ENCODE results near the gene CSNK1A1.
"Not testable (repeated sequence)": the region's sequence is repeated elsewhere in the genome, so short reads cannot be mapped to it uniquely, and the experiment has no call there.

The CSNK1A1 gene

GRCh38 chr5:149551227-149552037 is at the start of gene CSNK1A1:
Gene CSNK1A1, minus strand, starts transcription at chr5:149551439. Its CDS starts 475 bp downstream, at chr5:149550964.
- peak; percentile 88 for TF ChIP-seq CTCF (IDR thresholded peaks at IDR 0.05; ENCODE audit: low read depth, low read length)

GRCh38 chr5:149600932-149601331 is 49.7 kb upstream of the CSNK1A1 start:
- DNase-seq (ENCODE audit: low read depth in 2 of 2): no peak
- TF ChIP-seq CTCF (IDR thresholded peaks at IDR 0.05; ENCODE audit: low read depth, low read length): no peak
- H3K4me3 ChIP-seq (replicated peaks in 1 of 2; ENCODE audit: low read depth in 2 of 2, low read length in 2 of 2): no peak overlapping the region

More at GRCh38 chr5:149551227-149552037, at the start of gene CSNK1A1:
- peak; percentile 98 to 99 for DNase-seq (ENCODE audit: low read depth in 2 of 2)
- peak within 1 kb of the TSS; percentile 78 to 87 for H3K4me3 ChIP-seq (replicated peaks in 1 of 2; ENCODE audit: low read depth in 2 of 2, low read length in 2 of 2)

- H3K4me3 ChIP-seq (replicated peaks in 1 of 2; ENCODE audit: low read depth in 2 of 2, low read length in 2 of 2): no peak overlapping the region
- no peak for DNase-seq (ENCODE audit: low read depth in 2 of 2)
- no peak for TF ChIP-seq CTCF (IDR thresholded peaks at IDR 0.05; ENCODE audit: low read depth, low read length)
These were observed 48.1 kb upstream of the CSNK1A1 start for GRCh38 chr5:149599375-149599774.

- TF ChIP-seq CTCF (IDR thresholded peaks at IDR 0.05; ENCODE audit: low read depth, low read length): no peak
- no peak overlapping the region for H3K4me3 ChIP-seq (replicated peaks in 1 of 2; ENCODE audit: low read depth in 2 of 2, low read length in 2 of 2)
- DNase-seq (ENCODE audit: low read depth in 2 of 2): no peak
These were observed 47.7 kb upstream of the CSNK1A1 start for GRCh38 chr5:149598966-149599365.

GRCh38 chr5:149598234-149598633 is 47.0 kb upstream of the CSNK1A1 start:
- not testable (repeated sequence) for H3K4me3 ChIP-seq (replicated peaks in 1 of 2; ENCODE audit: low read depth in 2 of 2, low read length in 2 of 2); DNase-seq (ENCODE audit: low read depth in 2 of 2)

GRCh38 chr5:149597618-149598017 is 46.4 kb upstream of the CSNK1A1 start:
- TF ChIP-seq CTCF (IDR thresholded peaks at IDR 0.05; ENCODE audit: low read depth, low read length): no peak
- no peak for DNase-seq (ENCODE audit: low read depth in 2 of 2)
- H3K4me3 ChIP-seq (replicated peaks in 1 of 2; ENCODE audit: low read depth in 2 of 2, low read length in 2 of 2): no peak overlapping the region

GRCh38 chr5:149596712-149597111 is 45.5 kb upstream of the CSNK1A1 start:
- no peak overlapping the region for H3K4me3 ChIP-seq (replicated peaks in 1 of 2; ENCODE audit: low read depth in 2 of 2, low read length in 2 of 2)
- DNase-seq (ENCODE audit: low read depth in 2 of 2): no peak
- no peak for TF ChIP-seq CTCF (IDR thresholded peaks at IDR 0.05; ENCODE audit: low read depth, low read length)

GRCh38 chr5:149595105-149595504 is 43.9 kb upstream of the CSNK1A1 start:
- DNase-seq (ENCODE audit: low read depth in 2 of 2): peak in 1 of 2 donors; percentile 53
- not testable (repeated sequence) for H3K4me3 ChIP-seq (replicated peaks in 1 of 2; ENCODE audit: low read depth in 2 of 2, low read length in 2 of 2)
